Measurements from ENCODE around the gene TAAR5. TPM values are rescaled to one million over a fixed set of nuclear protein-coding genes. Genes with fewer than 3 reads are reported as not detected.

Gene TAAR5
- total and polyA plus RNA-seq, 2 donors (not counting 1 experiment from before 2014, with no cell fraction given) = not detected

DNA sequence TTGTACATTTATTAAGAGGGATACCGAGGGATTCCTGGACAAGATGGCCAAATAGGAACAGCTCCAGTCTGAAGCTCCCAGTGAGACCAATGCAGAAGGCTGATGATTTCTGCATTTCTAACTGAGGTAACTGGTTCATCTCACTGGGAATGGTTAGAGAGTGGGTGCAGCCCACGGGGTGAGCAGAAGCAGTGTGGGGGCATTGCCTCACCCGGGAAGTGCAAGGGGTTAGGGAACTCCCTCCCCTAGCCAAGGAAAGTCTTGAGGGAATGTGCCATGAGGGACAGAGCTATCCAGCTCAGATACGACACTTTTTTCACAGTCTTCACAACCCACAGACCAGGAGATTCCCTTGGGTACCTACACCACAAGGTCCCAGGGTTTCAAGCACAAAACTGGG is 45.3 kb upstream of the TAAR5 start:
- H3K4me1 ChIP-seq (ENCODE audit: control insufficient read depth, extremely low read depth, insufficient read depth, low read length) = no peaks in the 10 kb centered on the region
- no peak overlapping the region for H3K9ac ChIP-seq (ENCODE audit: insufficient read depth, low read length)
- no peaks in the 10 kb centered on the region for H3K9me3 ChIP-seq (ENCODE audit: control insufficient read depth, insufficient read depth, low read depth, low read length)
- DNase-seq (ENCODE audit: low read depth in 2 of 2) = no peak
- H3K36me3 ChIP-seq (ENCODE audit: control insufficient read depth, insufficient read depth, low read length) = no peaks in the 10 kb centered on the region
- H3K27me3 ChIP-seq (ENCODE audit: control insufficient read depth, insufficient read depth, low read length) = no peaks in the 10 kb centered on the region
- H2AFZ ChIP-seq (ENCODE audit: low read length) = no peak overlapping the region
- TF ChIP-seq EZH2 (IDR thresholded peaks at IDR 0.05; ENCODE audit: low read length, missing control alignments) = no peak
- TF ChIP-seq, protein P1, sequence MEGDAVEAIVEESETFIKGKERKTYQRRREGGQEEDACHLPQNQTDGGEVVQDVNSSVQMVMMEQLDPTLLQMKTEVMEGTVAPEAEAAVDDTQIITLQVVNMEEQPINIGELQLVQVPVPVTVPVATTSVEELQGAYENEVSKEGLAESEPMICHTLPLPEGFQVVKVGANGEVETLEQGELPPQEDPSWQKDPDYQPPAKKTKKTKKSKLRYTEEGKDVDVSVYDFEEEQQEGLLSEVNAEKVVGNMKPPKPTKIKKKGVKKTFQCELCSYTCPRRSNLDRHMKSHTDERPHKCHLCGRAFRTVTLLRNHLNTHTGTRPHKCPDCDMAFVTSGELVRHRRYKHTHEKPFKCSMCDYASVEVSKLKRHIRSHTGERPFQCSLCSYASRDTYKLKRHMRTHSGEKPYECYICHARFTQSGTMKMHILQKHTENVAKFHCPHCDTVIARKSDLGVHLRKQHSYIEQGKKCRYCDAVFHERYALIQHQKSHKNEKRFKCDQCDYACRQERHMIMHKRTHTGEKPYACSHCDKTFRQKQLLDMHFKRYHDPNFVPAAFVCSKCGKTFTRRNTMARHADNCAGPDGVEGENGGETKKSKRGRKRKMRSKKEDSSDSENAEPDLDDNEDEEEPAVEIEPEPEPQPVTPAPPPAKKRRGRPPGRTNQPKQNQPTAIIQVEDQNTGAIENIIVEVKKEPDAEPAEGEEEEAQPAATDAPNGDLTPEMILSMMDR (conservative IDR thresholded peaks at IDR 0.05 in 1 of 2, IDR thresholded peaks at IDR 0.05 in 1 of 2; ENCODE audit: low read depth in 1 of 2, low read length in 2 of 2) = no peak
- no peak overlapping the region for H3K27ac ChIP-seq (ENCODE audit: insufficient read depth, low read length)
- H3K79me2 ChIP-seq (ENCODE audit: control insufficient read depth, insufficient read depth, low read length) = no peaks in the 10 kb centered on the region
- H3K4me3 ChIP-seq (replicated peaks in 1 of 4; ENCODE audit: control extremely low read depth in 1 of 4, insufficient read depth in 1 of 4, low read depth in 3 of 4, low read length in 4 of 4) = no peak overlapping the region
- no peaks in the 10 kb centered on the region for H4K20me1 ChIP-seq (ENCODE audit: control insufficient read depth, extremely low read depth, insufficient read depth, low read length)
- H3K4me2 ChIP-seq (ENCODE audit: extremely low read depth, insufficient read depth, low read length) = no peak overlapping the region

DNA sequence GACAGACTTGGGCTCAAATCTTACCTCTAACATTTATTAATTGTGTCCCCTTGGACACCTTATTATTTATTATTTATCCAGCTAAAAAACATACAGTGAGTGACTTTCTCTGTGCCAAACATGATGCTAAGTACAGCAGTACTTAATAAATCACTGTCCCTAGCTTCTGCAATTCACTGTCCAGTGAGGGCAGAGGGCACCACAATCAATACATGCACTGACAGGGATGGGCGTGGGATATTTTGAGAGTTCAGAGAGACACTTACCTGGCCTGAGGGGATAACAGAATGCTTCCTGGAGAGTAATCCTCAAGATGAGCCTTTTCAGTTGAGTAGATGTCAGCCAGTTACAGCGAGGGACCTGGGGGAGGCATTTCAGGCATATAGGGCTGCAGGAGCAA is 43.8 kb upstream of the TAAR5 start:
- TF ChIP-seq, protein P1 (conservative IDR thresholded peaks at IDR 0.05 in 1 of 2, IDR thresholded peaks at IDR 0.05 in 1 of 2; ENCODE audit: low read depth in 1 of 2, low read length in 2 of 2) = no peak
- no peak for TF ChIP-seq EZH2 (IDR thresholded peaks at IDR 0.05; ENCODE audit: low read length, missing control alignments)
- H3K4me2 ChIP-seq (ENCODE audit: extremely low read depth, insufficient read depth, low read length) = no peak overlapping the region
- H4K20me1 ChIP-seq (ENCODE audit: control insufficient read depth, extremely low read depth, insufficient read depth, low read length) = no peaks in the 10 kb centered on the region
- DNase-seq (ENCODE audit: low read depth in 2 of 2) = no peak
- H3K27ac ChIP-seq (ENCODE audit: insufficient read depth, low read length) = no peak overlapping the region
- no peaks in the 10 kb centered on the region for H3K4me1 ChIP-seq (ENCODE audit: control insufficient read depth, extremely low read depth, insufficient read depth, low read length)
- no peak overlapping the region for H2AFZ ChIP-seq (ENCODE audit: low read length)
- no peaks in the 10 kb centered on the region for H3K9me3 ChIP-seq (ENCODE audit: control insufficient read depth, insufficient read depth, low read depth, low read length)
- no peaks in the 10 kb centered on the region for H3K79me2 ChIP-seq (ENCODE audit: control insufficient read depth, insufficient read depth, low read length)
- H3K4me3 ChIP-seq (replicated peaks in 1 of 4; ENCODE audit: control extremely low read depth in 1 of 4, insufficient read depth in 1 of 4, low read depth in 3 of 4, low read length in 4 of 4) = no peak overlapping the region
- no peak overlapping the region for H3K9ac ChIP-seq (ENCODE audit: insufficient read depth, low read length)
- H3K27me3 ChIP-seq (ENCODE audit: control insufficient read depth, insufficient read depth, low read length) = peaks cover 3% of the 10 kb centered on the region
- H3K36me3 ChIP-seq (ENCODE audit: control insufficient read depth, insufficient read depth, low read length) = no peaks in the 10 kb centered on the region

DNA sequence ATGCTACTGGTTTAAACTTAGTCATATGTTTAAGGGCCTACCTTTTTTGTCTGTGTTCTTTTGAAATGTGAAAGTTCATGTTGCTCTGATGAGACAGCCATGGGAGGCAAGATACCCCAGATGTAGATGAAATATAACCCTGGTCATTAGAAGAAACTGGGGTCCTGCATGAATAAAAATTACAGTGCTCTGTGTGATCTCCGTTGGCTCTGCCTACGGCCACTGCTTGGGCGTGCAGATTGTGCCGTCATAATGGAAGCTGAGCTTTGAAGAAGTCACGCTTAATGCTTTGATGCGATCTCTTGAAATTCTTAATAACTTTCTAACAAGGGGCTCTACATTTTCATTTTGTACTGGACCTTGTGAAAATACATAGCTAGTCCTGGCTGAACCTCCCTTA is 34.6 kb upstream of the TAAR5 start, which contains the start of gene TAAR2:
TAAR2 (minus strand) TSS at position 101 of the 400 bp plus-strand sequence; CDS start at position 101, 0 bp downstream.
- H3K4me2 ChIP-seq (ENCODE audit: extremely low read depth, insufficient read depth, low read length) = no peak within 1 kb of the TSS
- DNase-seq (ENCODE audit: low read depth in 2 of 2) = no peak
- H3K79me2 ChIP-seq (ENCODE audit: control insufficient read depth, insufficient read depth, low read length) = no peaks in the 10 kb centered on the region
- no peaks in the 10 kb centered on the region for H3K27me3 ChIP-seq (ENCODE audit: control insufficient read depth, insufficient read depth, low read length)
- H3K9me3 ChIP-seq (ENCODE audit: control insufficient read depth, insufficient read depth, low read depth, low read length) = no peaks in the 10 kb centered on the region
- H3K4me1 ChIP-seq (ENCODE audit: control insufficient read depth, extremely low read depth, insufficient read depth, low read length) = no peaks in the 10 kb centered on the region
- H3K27ac ChIP-seq (ENCODE audit: insufficient read depth, low read length) = no peak within 1 kb of the TSS
- no peak within 1 kb of the TSS for H3K4me3 ChIP-seq (replicated peaks in 1 of 4; ENCODE audit: control extremely low read depth in 1 of 4, insufficient read depth in 1 of 4, low read depth in 3 of 4, low read length in 4 of 4)
- no peak for TF ChIP-seq EZH2 (IDR thresholded peaks at IDR 0.05; ENCODE audit: low read length, missing control alignments)
- H3K9ac ChIP-seq (ENCODE audit: insufficient read depth, low read length) = no peak within 1 kb of the TSS
- no peaks in the 10 kb centered on the region for H3K36me3 ChIP-seq (ENCODE audit: control insufficient read depth, insufficient read depth, low read length)
- H4K20me1 ChIP-seq (ENCODE audit: control insufficient read depth, extremely low read depth, insufficient read depth, low read length) = no peaks in the 10 kb centered on the region
- no peak within 1 kb of the TSS for H2AFZ ChIP-seq (ENCODE audit: low read length)
